ENCODE data around the gene LINGO1.

The LINGO1 gene

DNA sequence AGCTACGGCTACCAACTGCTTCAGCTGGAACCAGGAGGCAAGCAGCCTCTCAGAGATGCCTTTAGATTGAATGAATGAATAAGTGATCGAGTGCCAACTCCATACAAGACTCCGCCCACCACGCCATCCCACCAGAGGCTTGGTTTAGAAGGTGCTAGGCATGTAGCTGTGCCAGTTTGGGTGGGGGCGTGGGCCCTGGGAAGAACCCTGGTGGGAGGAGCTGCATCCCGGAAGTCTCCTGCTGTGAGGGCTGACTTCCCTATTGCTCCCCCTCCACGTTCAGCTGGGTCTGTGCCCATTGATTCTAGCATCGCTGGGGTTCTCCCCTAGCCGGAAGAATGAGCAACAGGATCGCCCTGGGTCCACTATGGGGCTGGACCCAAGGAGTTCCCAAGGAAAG, 20.9 kb downstream of the LINGO1 start:
- FAIRE-seq: no peak
- DNase-seq (ENCODE audit: insufficient read length, low spot score): no peak
- TF ChIP-seq POLR2A (IDR thresholded peaks at IDR 0.05; ENCODE audit: low read depth, low read length) (no peak), TAF1 (IDR thresholded peaks at IDR 0.05; ENCODE audit: low read depth, low read length) (no peak), SPI1 (IDR thresholded peaks at IDR 0.05; ENCODE audit: low read depth, low read length) (no peak), POU2F2 (IDR thresholded peaks at IDR 0.05; ENCODE audit: low read depth, low read length) (no peak), POLR2AphosphoS5 (IDR thresholded peaks at IDR 0.05; ENCODE audit: low read depth, low read length) (no peak), PAX5 (IDR thresholded peaks at IDR 0.05; ENCODE audit: insufficient read depth, low read length, severe bottlenecking) (no peak)

DNA sequence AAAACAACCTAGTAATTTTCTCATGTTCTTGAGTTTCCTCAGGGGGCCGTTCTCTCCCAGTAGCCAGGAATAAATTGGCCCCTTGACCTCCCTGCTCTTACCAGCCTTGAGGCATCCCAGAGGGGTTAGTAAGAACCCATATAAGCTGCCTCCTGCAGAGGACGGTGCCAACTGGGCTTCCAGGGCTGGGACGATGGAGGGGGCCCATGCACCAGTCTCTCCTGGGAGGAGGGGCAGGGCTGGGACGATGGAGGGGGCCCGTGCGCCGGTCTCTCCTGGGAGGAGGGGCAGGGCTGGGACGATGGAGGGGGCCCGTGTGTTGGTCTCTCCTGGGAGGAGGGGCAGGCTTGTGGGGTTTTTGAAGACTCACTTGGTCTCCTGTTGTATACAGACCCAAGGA, 22.0 kb downstream of the LINGO1 start:
- TF ChIP-seq SPI1 (IDR thresholded peaks at IDR 0.05; ENCODE audit: low read depth, low read length): no peak
- TF ChIP-seq TAF1 (IDR thresholded peaks at IDR 0.05; ENCODE audit: low read depth, low read length): no peak
- no peak for TF ChIP-seq POLR2AphosphoS5 (IDR thresholded peaks at IDR 0.05; ENCODE audit: low read depth, low read length)
- TF ChIP-seq PAX5 (IDR thresholded peaks at IDR 0.05; ENCODE audit: insufficient read depth, low read length, severe bottlenecking): no peak
- TF ChIP-seq POLR2A (IDR thresholded peaks at IDR 0.05; ENCODE audit: low read depth, low read length): no peak
- no peak for TF ChIP-seq POU2F2 (IDR thresholded peaks at IDR 0.05; ENCODE audit: low read depth, low read length)
- DNase-seq (ENCODE audit: insufficient read length, low spot score) (no peak), FAIRE-seq (no peak)

DNA sequence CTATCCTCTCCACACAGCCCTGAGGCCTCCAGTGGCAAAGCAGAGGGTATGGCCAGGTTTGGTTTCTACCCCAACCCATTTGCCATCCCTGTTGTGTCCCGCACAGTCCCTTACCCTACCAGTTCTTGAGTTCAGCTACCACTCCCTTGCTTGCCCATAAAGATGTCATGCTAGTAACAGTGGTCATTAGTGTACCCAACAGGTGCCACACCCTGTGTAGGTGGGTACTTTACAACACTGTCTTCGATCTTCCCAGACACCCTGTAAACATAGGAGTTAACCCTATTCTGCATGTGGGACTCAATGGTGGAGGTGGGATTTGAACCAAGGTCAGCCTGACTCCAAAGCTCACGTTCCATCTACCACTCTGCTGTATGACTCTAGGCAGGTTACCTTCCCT, 23.2 kb downstream of the LINGO1 start:
- TF ChIP-seq POU2F2 (IDR thresholded peaks at IDR 0.05; ENCODE audit: low read depth, low read length): no peak
- no peak for TF ChIP-seq TAF1 (IDR thresholded peaks at IDR 0.05; ENCODE audit: low read depth, low read length)
- TF ChIP-seq POLR2AphosphoS5 (IDR thresholded peaks at IDR 0.05; ENCODE audit: low read depth, low read length): no peak
- TF ChIP-seq PAX5 (IDR thresholded peaks at IDR 0.05; ENCODE audit: insufficient read depth, low read length, severe bottlenecking): no peak
- TF ChIP-seq POLR2A (IDR thresholded peaks at IDR 0.05; ENCODE audit: low read depth, low read length): no peak
- no peak for TF ChIP-seq SPI1 (IDR thresholded peaks at IDR 0.05; ENCODE audit: low read depth, low read length)
- FAIRE-seq: no peak
- DNase-seq (ENCODE audit: insufficient read length, low spot score): no peak

DNA sequence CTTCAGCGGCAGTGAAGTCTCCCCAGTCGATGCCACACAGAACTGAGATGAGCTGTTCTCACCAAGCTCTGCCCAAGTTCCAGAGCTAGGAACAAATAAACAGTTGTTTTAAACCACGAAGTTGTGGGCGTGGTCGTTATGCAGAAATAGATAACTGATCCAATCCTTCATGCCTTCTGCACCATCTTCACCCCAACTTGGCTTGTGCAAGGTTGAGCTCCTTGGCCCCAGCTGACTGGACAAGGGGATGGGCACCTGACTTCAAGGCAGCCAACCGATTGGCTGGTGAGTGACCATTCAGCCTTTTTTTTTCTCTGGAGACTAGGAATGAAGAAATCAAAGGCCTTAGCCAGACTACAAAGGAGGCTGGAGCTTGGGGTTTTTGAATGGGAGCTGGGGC, 23.9 kb downstream of the LINGO1 start:
- FAIRE-seq (peak; percentile 47), DNase-seq (ENCODE audit: insufficient read length, low spot score) (no peak)
- no peak for TF ChIP-seq PAX5 (IDR thresholded peaks at IDR 0.05; ENCODE audit: insufficient read depth, low read length, severe bottlenecking)
- TF ChIP-seq POLR2AphosphoS5 (IDR thresholded peaks at IDR 0.05; ENCODE audit: low read depth, low read length): no peak
- no peak for TF ChIP-seq TAF1 (IDR thresholded peaks at IDR 0.05; ENCODE audit: low read depth, low read length)
- no peak for TF ChIP-seq SPI1 (IDR thresholded peaks at IDR 0.05; ENCODE audit: low read depth, low read length)
- TF ChIP-seq POLR2A (IDR thresholded peaks at IDR 0.05; ENCODE audit: low read depth, low read length): no peak
- TF ChIP-seq POU2F2 (IDR thresholded peaks at IDR 0.05; ENCODE audit: low read depth, low read length): no peak

DNA sequence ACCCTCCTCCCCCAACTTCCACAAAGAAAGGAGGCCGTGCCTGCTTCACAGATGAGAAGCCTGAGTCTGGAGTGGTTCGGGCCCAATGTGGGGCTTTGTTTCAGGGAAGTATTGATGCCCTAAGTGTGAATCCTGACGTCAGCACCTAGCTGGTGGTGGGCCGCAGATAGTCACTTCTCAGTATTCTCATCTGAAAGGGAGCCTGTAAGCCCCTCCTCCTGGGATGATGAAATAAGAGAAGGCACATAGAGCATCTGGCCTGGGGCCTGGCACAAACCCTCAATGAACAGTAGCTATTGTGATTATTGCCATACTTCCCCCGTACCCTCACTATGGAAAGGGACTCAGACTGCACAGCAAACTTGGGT, 24.8 kb downstream of the LINGO1 start:
- TF ChIP-seq POLR2AphosphoS5 (IDR thresholded peaks at IDR 0.05; ENCODE audit: low read depth, low read length) (no peak), PAX5 (IDR thresholded peaks at IDR 0.05; ENCODE audit: insufficient read depth, low read length, severe bottlenecking) (no peak), SPI1 (IDR thresholded peaks at IDR 0.05; ENCODE audit: low read depth, low read length) (no peak), POLR2A (IDR thresholded peaks at IDR 0.05; ENCODE audit: low read depth, low read length) (no peak), POU2F2 (IDR thresholded peaks at IDR 0.05; ENCODE audit: low read depth, low read length) (no peak), TAF1 (IDR thresholded peaks at IDR 0.05; ENCODE audit: low read depth, low read length) (no peak)
- FAIRE-seq (no peak), DNase-seq (ENCODE audit: insufficient read length, low spot score) (no peak)

DNA sequence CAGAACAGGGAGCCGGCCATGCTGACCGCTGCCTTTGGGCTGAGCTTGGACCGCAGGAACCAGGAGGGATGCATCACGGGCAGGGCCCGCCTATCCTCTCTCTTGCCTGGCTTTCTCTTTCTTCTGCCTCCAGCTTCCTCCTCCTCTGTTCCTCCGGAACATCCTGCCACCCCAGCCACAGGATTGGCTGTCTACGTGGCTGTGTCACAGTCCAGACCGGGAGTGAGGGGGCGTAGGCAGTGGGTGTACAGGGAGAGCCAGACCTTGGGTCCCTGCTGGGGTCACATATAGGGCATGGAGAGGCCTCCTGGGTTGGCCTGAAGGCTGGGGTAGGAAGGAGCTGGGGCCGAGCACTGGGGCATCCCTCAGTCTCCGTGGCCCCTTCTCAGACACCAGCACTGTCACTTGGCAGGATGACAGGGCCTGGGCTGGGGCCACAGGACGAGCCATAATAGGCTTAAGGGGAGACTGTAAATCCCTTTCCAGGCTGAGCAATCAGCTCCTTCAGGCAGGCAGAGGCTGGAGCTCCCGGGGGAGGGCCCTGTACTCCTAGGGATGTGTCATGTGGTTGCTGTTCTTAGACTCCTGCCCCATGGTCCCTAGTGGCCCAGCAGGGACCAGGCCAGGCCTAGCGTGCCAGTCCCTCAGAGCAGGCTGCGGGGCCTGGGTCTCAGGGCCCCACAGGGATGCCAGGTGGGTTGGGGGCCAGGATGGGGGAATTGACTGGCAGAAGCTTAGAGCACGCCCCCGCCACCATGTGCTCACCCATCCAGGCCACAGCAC, 25.4 kb downstream of the LINGO1 start:
- TF ChIP-seq TAF1 (IDR thresholded peaks at IDR 0.05; ENCODE audit: low read depth, low read length) (no peak), POLR2AphosphoS5 (IDR thresholded peaks at IDR 0.05; ENCODE audit: low read depth, low read length) (no peak), POU2F2 (IDR thresholded peaks at IDR 0.05; ENCODE audit: low read depth, low read length) (no peak), POLR2A (IDR thresholded peaks at IDR 0.05; ENCODE audit: low read depth, low read length) (no peak), SPI1 (IDR thresholded peaks at IDR 0.05; ENCODE audit: low read depth, low read length) (no peak), PAX5 (IDR thresholded peaks at IDR 0.05; ENCODE audit: insufficient read depth, low read length, severe bottlenecking) (no peak)
- no peak for FAIRE-seq
- no peak for DNase-seq (ENCODE audit: insufficient read length, low spot score)

DNA sequence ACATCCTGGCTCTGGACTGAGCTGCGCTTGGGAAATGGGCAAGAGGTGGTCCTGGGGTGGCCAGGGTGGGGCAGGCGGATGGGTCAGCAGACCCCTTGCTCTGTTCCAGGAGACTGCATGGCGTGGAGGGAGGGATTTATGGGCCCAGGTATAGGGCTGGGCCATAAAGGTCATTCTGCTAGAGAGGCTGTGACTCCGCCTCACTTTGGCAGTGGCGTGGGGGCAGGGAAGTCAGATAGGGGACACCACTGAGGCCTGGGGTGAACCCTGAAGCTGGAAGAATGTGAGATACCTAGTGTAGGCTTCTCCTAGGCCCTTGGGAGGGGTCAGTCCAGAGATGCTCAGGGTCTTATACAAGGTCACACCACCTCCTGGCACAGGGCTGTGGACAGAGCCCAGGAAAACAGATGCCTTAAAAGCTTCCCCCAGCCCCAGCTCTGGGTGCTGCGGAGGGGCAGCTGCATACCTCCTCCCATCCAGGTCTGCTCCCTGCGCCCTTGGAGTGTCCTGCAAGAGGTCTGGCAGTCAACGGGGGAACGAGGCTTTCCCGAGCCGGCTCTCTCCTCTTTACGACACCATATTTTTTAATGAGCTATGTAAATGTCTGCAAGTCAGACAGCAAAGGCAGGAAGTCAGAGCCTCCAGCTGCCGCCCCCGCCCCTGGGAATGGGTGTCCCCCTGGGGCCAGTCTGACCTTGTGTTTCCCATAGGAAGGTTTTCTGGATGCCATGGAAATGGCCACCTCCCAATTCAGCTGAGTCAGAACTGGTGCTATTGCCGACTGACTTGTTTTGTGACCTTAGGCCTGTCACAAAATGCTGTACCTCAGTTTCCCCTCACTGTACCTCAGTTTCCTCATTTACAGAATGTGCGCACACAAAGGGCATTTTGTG, 26.3 kb downstream of the LINGO1 start:
- no peak for DNase-seq (ENCODE audit: insufficient read length, low spot score)
- no peak for FAIRE-seq
- TF ChIP-seq TAF1 (IDR thresholded peaks at IDR 0.05; ENCODE audit: low read depth, low read length) (no peak), PAX5 (IDR thresholded peaks at IDR 0.05; ENCODE audit: insufficient read depth, low read length, severe bottlenecking) (no peak), POLR2A (IDR thresholded peaks at IDR 0.05; ENCODE audit: low read depth, low read length) (no peak)

DNA sequence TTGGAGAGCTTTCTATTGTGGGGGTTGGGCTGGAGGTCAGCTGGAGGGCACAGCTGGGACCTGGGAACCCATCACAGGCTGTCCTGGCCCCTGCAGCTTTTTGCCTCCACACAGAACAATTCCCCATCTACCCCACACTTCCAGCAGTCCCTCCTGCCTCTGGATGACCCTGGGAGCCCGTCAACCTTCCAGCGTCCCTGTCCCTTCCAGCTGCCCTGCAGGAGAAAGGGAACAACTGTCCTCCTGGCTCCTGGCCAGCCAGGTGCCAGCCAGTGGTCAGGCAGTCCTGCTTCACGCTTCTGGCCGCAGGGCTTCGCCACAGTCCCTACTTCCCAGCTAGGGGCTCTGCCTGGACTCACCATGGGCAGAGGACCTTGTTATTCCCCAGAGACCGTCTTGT, 27.2 kb downstream of the LINGO1 start:
- no peak for TF ChIP-seq SPI1 (IDR thresholded peaks at IDR 0.05; ENCODE audit: low read depth, low read length)
- no peak for FAIRE-seq
- DNase-seq (ENCODE audit: insufficient read length, low spot score): no peak

DNA sequence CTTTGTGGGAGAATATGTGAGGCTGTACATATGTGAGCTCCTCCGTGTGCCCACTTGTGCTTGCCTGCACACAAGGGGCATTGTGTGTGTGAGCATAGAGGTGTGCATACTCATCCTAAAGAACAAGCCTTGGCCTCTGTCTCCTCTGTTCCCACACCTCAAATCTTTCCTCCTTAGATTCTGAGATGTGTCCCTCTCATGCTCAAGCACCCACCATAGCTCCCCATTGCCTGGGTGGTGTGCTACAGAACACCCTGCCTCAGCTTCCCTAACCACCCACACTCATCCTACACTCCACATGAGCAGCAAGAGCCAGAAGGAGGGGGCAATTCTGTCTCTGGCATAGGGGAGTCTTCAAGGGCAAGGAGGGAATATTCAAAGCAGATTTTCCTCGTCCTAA, 27.7 kb downstream of the LINGO1 start:
- no peak for FAIRE-seq
- DNase-seq (ENCODE audit: insufficient read length, low spot score): no peak
- TF ChIP-seq POLR2A (IDR thresholded peaks at IDR 0.05; ENCODE audit: low read depth, low read length) (no peak), POLR2AphosphoS5 (IDR thresholded peaks at IDR 0.05; ENCODE audit: low read depth, low read length) (no peak), TAF1 (IDR thresholded peaks at IDR 0.05; ENCODE audit: low read depth, low read length) (no peak), PAX5 (IDR thresholded peaks at IDR 0.05; ENCODE audit: insufficient read depth, low read length, severe bottlenecking) (no peak), SPI1 (IDR thresholded peaks at IDR 0.05; ENCODE audit: low read depth, low read length) (no peak), POU2F2 (IDR thresholded peaks at IDR 0.05; ENCODE audit: low read depth, low read length) (no peak)
